ENCODE results near the gene SYNPO2. TPM values are rescaled to one million over a fixed set of nuclear protein-coding genes. Genes with fewer than 3 reads are reported as not detected.
"Not testable (repeated sequence)": the region's sequence is repeated elsewhere in the genome, so short reads cannot be mapped to it uniquely, and the experiment has no call there.

The SYNPO2 gene
- total RNA-seq, 1 donor from 2014 or later = 188 TPM

DNA sequence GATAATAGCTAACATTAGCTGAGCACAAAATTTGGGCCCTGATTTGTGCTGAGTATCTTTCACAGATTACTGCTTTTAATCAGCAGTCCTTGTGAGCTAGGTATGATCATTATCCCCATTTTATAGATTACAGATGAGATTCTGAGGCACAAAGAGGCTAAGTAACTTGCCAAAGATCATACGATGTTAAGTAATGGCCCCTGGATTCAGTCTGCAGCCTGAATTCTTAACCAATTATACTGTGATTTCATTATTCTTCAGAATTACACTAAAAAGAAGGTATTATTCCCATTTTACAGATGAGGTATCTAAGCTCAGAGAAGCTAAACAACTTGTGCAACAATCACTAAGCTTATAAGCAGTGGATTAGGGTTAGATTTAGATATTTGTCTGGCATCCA, 149.1 kb downstream of the SYNPO2 start:
- DNase-seq = no peak
- intact Hi-C loops (cut with micrococcal nuclease) = loop anchor here (10.0 kb wide), 1 partner anchor 53 kb away; no protein-coding TSS in a partner anchor
- no peak for ATAC-seq

DNA sequence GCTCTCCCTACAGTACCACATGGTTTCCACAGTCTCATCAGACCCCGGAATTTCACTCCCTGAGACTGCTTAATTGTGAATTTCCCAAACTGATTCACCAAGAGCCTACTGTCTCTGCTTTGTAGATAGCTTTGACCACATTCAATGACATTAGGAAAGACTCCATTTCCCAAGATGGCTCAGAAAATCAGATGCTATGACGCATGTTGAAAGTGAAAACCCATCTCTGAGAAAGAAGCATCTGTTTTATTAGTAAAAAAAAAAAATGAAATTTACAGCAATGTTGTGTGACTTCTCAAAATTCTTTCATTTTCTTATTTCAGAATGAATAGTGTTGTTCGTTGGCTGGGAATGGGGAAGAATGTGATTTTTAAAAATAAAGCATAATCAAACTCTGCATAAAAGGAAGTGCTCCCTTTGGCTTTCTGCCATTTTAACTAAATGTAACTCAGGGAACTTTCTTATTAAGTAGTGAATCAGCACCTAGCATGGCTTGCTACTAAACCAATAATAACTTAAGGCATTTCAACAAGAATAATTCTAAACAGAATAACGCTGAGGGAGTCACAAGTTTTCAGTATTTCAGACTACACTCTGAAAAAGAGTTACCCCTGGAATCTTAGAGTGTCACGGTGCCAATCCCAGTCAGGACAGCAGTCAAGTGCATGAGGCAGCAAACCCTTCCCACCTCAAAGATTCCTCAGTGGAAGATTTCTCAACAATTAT, 149.6 kb downstream of the SYNPO2 start:
- DNase-seq (no peak), ATAC-seq (no peak)
- intact Hi-C loops (cut with micrococcal nuclease) = loop anchor here (10.0 kb wide), 1 partner anchor 53 kb away; no protein-coding TSS in a partner anchor

DNA sequence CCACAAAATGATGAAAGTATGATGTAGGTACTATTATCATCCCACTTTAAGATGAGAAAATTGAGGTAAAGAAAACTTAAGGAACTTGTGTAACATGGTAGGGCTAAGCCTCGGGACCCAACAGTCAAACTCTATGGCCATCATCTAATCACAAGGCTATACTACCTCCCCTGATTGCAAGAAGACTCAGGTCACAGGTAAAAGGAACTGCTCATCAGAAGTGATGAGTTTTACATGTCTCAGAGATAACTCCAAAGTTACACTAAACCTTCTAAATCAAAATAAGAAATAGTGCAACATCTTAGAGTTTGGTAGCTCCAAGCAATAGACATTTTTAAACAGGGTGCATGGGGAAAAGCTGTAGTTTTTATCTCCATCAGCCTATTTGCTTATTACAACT, 150.5 kb downstream of the SYNPO2 start:
- intact Hi-C loops (cut with micrococcal nuclease) = loop anchor here (10.0 kb wide), 1 partner anchor 54 kb away; no protein-coding TSS in a partner anchor
- no peak for ATAC-seq
- no peak for DNase-seq

- intact Hi-C loops (cut with micrococcal nuclease) = loop anchor here (10.0 kb wide), 3 partner anchors 55 to 245 kb away; no protein-coding TSS in a partner anchor
- DNase-seq (no peak), ATAC-seq (no peak)
Measured at GRCh38 chr4:119039779-119040178, 151.1 kb downstream of the SYNPO2 start.

GRCh38 chr4:119040261-119040660, 151.6 kb downstream of the SYNPO2 start:
- DNase-seq (no peak), ATAC-seq (no peak)
- intact Hi-C loops (cut with micrococcal nuclease) = loop anchor here (10.0 kb wide), 2 partner anchors 105 to 245 kb away; no protein-coding TSS in a partner anchor

GRCh38 chr4:119040694-119041185, 152.1 kb downstream of the SYNPO2 start:
- intact Hi-C loops (cut with micrococcal nuclease) = loop anchor here (10.0 kb wide), 2 partner anchors 104 to 244 kb away; no protein-coding TSS in a partner anchor
- ATAC-seq (peak; percentile 52), DNase-seq (no peak)

DNA sequence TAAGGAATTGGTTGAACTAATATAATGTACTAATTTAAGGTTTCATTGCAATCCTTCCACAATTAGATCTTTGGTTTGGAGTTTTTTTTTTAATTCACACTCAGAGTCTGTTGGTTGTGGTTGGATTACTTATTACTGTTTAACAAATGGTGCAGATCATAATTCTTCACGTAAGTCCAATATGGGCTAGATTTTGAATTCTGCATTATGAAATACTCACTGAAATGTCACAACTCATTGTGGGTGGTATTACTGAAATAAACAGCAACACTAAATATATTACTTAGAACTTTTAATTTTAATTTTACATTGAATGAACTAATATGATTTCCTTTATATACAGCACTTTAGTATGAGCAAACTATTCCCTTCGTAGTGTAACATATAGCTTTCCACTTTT, 152.7 kb downstream of the SYNPO2 start:
- ATAC-seq (no peak), DNase-seq (no peak)
- intact Hi-C loops (cut with micrococcal nuclease) = loop anchor here (10.0 kb wide), 2 partner anchors 103 to 243 kb away; no protein-coding TSS in a partner anchor

DNA sequence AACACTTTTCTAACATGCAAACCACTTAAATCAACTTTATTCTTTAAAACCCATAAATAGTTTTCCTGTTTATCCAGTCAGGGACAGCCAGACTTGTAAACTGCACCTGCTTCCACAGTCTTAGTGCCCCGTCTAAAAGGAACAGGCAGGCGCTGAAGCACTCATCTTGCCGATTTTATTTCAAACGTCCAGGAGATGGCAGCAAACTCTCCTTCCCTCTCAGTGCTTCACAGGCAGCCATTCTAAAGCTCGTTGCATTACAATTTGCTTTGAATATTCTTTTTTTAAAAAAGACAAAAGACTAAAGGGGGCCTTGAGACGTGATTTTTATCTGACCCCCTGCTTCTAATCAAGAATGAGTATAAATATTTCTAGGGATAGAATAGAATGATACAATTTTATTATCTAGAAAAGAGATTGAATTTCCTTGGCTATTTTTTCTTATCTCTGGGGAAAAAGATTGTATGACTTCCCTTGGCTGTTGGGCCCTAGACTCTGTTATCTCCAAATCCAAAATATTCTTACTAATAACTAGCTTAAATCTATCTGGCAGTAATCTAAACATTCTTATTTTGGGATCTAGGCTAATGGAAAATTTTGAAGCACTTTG, 153.4 kb downstream of the SYNPO2 start:
- DNase-seq (no peak), ATAC-seq (peak; percentile 59)
- intact Hi-C loops (cut with micrococcal nuclease) = loop anchor here (10.0 kb wide), 2 partner anchors 103 to 243 kb away; no protein-coding TSS in a partner anchor

- intact Hi-C loops (cut with micrococcal nuclease) = loop anchor here (10.0 kb wide), 2 partner anchors 99 to 239 kb away; no protein-coding TSS in a partner anchor
- DNase-seq (peak; percentile 89), ATAC-seq (peak; percentile 93)
Measured at GRCh38 chr4:119046263-119046662, 157.6 kb downstream of the SYNPO2 start.

- ATAC-seq = peak; percentile 39
- DNase-seq = not testable (repeated sequence)
- intact Hi-C loops (cut with micrococcal nuclease) = loop anchor here (10.0 kb wide), 2 partner anchors 98 to 238 kb away; no protein-coding TSS in a partner anchor
Measured at GRCh38 chr4:119047059-119047458, 158.4 kb downstream of the SYNPO2 start.

GRCh38 chr4:119048446-119048845, 159.8 kb downstream of the SYNPO2 start:
- intact Hi-C loops (cut with micrococcal nuclease) = loop anchor here (10.0 kb wide), 2 partner anchors 96 to 236 kb away; no protein-coding TSS in a partner anchor
- ATAC-seq = no peak
- no peak for DNase-seq

GRCh38 chr4:119049342-119049741, 160.7 kb downstream of the SYNPO2 start:
- no peak for ATAC-seq
- no peak for DNase-seq
- intact Hi-C loops (cut with micrococcal nuclease) = loop anchor here (10.0 kb wide), 2 partner anchors 95 to 235 kb away; no protein-coding TSS in a partner anchor

DNA sequence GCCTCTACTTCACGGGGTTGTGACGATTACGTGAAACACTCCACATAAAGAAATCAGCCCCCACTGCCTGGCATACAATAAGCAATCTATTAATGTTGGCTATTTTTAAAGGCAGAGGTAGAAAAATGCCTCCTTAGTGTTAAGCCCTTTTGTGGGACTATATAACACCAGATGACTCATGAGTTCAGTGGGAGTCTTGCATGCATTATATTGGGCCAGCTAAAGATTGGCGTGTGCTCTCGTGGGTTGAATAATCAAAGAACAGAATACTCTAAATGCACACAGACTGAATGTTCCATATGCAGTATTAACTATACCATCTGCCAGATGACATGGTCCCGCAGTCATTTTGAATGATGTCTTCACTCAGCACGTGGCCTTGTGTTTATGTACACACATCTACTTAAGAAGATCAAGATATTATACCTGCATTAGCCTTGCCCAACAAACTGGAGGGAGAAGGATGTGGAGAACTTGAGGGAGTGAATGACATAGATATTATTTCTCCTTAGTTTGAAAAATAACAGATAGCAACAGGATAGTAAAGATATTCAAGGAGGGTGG, 162.0 kb downstream of the SYNPO2 start:
- ATAC-seq = no peak
- intact Hi-C loops (cut with micrococcal nuclease) = no loop called here
- no peak for DNase-seq

GRCh38 chr4:119053245-119053644, 164.6 kb downstream of the SYNPO2 start:
- no peak for DNase-seq
- intact Hi-C loops (cut with micrococcal nuclease) = no loop called here
- peak; percentile 19 for ATAC-seq

GRCh38 chr4:119053997-119054396, 165.3 kb downstream of the SYNPO2 start:
- intact Hi-C loops (cut with micrococcal nuclease) = no loop called here
- ATAC-seq (peak; percentile 15), DNase-seq (no peak)

DNA sequence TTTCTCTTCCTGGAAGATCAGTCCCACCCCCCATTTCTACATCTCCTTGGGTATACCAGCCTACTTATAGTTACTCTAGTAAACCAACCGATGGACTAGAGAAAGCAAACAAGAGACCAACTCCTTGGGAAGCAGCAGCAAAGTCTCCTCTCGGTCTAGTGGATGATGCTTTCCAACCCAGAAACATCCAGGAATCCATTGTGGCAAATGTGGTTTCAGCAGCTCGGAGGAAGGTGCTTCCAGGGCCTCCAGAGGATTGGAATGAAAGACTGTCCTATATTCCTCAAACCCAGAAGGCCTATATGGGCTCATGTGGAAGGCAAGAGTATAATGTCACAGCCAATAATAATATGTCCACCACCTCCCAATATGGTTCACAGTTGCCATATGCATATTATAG, 168.8 kb downstream of the SYNPO2 start:
- ATAC-seq (no peak), DNase-seq (no peak)
- intact Hi-C loops (cut with micrococcal nuclease) = no loop called here

- intact Hi-C loops (cut with micrococcal nuclease) = no loop called here
- no peak for ATAC-seq
Measured at GRCh38 chr4:119059221-119059620, 170.6 kb downstream of the SYNPO2 start.

DNA sequence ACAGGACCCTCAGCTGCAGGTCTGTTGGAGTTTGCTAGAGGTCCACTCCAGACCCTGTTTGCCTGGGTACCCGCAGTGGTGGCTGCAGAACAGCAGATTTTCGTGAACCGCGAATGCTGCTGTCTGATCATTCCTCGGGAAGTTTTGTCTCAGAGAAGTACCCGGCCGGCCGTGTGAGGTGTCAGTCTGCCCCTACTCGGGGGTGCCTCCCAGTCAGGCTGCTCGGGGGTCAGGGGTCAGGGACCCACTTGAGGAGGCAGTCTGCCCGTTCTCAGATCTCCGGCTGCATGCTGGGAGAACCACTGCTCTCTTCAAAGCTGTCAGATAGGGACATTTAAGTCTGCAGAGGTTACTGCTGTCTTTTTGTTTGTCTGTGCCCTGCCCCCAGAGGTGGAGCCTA, 178.5 kb downstream of the SYNPO2 start:
- DNase-seq; intact Hi-C loops (cut with micrococcal nuclease); ATAC-seq: not testable (repeated sequence)

More at GRCh38 chr4:119059221-119059620, 170.6 kb downstream of the SYNPO2 start:
- no peak for DNase-seq

DNA sequence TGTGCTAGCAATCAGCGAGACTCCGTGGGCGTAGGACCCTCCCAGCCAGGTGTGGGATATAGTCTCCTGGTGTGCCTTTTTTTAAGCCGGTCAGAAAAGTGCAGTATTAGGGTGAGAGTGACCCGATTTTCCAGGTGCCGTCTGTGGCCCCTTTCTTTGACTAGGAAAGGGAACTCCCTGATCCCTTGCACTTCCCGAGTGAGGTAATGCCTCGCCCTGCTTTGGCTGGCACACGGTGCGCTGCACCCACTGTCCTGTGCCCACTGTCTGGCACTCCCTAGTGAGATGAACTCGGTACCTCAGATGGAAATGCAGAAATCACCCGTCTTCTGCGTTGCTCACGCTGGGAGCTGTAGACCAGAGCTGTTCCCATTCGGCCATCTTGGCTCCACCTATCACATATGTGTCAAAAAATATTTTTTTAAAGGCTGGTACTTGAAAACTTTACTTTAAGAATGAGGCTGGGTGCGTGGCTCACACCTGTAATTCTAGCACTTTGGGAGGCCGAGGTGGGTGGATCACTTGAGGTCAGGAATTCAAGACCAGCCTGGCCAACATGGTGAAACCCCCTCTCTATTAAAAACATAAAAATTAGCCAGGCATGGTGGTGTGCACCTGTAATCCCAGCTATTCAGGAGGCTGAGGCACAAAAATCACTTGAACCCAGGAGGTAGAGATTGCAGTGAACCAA, 179.2 kb downstream of the SYNPO2 start:
- intact Hi-C loops (cut with micrococcal nuclease); DNase-seq; ATAC-seq: not testable (repeated sequence)
